Activated T-cell treated with anti-CD3 and anti-CD28 coated beads, Interleukin-2, amount 50 U/mL, for 48 hours (primary cell): ENCODE results near the gene BCAS1.
A peak's percentile ranks its signal among the peaks of the same experiment; 100 is the strongest.

Experiments
- DNase-seq, 2 experiments: peaks; one replicate each; pipeline ENCODE4 v3.0.0-alpha.2; 2020

BCAS1 gene

GRCh38 chr20:53957451-53958172 lies 112.8 kb downstream of the BCAS1 start:
- no peak for DNase-seq

- DNase-seq = no peak
Measured at GRCh38 chr20:53956013-53956715, 114.2 kb downstream of the BCAS1 start.

DNA sequence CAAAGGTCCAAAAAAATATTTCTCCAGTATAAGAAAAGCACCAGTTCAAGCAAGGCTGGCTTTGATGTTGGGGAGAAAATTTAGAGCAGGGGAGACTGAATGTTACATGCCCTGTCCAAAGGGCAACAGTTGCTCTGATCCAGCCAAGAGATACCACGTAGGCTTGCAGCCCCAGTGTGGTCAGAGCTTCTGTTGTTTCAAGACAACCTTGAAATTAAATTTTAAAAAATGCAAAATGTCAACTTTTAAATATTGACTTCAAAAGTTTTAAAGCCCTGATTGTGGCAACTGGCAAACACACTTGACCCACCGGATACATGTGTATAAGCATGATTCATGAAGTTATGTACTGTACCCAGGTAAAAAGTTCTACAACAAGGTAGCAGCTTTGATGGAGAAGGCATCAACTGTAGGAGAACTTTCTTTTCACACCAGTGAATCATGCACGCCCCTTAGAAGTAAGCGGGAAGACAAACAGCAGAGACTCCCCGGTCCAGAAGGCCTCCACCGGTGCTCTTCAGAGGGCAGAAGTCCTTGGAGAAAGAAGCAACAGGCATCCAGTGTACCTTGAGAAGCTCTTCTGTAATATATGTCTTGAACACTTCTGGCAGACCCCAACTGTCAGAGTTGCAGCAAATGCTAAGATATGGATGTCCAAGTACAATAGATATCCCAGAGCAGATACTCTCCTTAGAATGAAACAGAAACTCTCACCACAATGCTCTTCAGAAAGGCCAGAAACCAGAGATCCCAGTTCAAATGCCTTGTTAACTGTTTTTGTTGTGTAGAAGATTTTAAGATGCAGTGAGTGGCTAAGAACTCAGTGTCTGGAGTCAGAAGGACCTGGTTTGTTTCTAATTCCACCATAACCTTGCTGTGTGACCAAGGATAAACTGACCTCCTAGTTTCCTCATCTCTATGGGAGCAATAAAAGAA lies 115.4 kb downstream of the BCAS1 start:
- no peak for DNase-seq

DNA sequence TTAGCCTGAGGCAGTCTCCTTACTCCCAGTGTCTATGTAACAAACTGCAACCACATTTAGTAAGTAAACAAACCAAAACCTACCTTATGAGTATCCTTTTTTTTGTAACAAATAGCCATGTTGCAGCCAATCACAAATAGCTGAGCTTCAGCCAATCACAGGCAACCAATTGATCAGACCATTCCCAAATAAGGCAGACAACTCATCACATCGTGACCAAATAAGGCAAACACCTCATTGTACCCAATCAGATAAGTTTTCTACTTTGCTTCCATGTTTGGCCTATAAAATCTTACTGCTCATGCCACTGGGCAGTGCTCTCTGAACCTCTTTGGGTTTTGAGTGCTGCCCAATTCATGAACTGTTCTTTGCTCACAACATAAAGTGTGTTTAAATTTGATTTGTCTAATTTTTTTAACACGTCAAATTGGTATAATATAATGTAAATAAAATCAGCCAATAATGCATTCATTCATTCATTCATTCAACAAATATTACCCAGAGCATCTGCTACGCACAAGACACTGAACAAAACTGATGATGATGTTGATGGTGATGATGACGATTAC lies 117.8 kb downstream of the BCAS1 start:
- DNase-seq = no peak

DNA sequence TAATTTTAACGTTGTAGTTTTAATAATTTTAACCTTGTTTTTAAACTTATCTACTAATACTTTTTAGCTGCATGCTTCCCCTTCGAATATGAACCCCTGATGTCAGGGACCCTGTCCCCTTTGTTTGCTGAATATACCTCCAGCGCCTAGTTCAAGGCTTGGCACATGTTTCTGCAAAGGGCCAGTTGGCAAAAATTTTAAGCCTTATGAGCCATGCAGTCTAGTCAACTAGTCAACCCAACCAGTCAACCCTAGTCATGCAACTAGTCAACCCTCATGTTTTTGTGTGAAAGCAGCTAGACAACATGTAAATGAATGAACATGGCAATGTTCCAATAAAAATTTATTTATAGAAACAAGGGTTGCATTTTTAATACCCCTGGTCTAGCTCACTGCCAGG lies 119.8 kb downstream of the BCAS1 start:
- no peak for DNase-seq

GRCh38 chr20:53950031-53950430 lies 120.4 kb downstream of the BCAS1 start:
- DNase-seq = no peak

GRCh38 chr20:53949319-53949839 lies 121.0 kb downstream of the BCAS1 start:
- DNase-seq = peak; percentile 77 to 81

DNA sequence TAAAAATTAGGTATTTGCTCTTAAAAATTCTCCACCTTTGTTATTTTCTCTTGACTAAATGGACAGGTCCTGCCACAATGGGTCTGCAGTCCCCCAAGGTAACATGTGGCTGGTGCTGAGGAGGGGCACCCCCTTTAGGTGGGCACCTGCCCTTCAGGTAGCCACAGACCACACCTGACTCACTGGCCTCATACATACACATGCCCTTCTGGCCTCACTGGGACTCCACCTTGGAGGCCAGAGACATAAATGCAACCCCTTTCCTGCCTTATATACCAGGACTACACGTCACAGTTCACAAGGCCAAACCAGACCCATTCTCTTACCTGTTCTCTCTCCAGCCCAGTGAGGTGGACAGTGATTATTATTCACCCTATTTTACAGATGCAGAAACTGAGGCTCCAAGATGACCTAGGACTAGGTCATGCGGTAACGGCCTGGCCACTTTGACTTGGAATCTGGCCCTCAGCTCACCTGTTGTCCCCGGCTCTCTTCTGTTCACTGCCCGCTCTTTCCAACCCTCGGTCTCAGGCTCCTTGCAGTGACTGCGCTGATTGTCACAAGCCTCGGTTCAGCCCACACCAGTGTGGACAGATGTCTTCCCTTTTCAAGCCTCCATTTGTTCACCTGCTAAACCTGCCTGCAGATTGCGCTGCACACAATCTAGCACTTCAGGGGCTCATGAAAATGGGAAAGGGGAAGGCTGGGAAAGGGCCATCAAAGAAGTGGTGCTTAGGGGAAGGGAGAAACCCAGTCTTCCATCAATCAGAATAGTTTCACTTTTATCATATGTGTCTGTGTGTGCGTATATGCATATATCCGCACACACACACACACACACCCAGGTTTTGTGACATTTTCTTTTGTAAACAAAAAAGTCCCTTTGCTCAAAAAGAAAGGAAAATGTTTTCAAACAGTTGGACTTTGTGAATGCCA lies 121.7 kb downstream of the BCAS1 start:
- peak in 1 of 2 experiments; percentile 43 for DNase-seq

DNA sequence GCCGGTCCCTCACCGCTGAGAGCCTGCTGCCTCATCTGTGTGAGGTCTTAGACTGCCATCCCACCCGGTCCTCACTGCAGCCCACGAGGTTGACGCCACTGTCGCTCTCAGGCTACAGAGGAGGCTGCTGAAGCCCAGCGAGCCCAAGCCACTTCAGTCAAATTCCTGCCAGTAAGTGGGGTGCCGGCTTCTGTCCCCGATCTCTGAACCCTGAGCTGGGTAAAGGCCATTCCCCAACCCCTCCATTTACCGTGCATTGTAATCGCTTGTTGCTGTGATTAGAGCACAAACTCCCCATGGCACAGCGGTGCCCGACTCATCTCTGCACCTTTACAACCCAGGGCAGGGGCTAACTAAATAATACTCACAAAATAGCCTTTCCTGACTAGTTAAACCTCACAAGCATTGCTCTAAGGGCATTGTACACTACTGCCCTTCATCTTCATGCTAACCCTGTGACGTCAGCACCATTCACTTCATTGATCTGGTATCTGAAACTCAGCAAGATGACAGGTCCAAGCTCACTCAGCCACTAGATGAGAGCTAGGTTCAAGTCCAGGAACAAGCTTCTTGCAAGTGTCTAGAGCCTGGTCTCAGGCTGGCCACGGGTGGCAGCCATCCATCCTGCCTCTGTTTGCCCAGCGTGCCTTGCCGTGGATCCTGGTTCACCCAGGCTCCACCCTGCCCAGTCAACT lies 122.7 kb downstream of the BCAS1 start:
- DNase-seq = no peak

DNA sequence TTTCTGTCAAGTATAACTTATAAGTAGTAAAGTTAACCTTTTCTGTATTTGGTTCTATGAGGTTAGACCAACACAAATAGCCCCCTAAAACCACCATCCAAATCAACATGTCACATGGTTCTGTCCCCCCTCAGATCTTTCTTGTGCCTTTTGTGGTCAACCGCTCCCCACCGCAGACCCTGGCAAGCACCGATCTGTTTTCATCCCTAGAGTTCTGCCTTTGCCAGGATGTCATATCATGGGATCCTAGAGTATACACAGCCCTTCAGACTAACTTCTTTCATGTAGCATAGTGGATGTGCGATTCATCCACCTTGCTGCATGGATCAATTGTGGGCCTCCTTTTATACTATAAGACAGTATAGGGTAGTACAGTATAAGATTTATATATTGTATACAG lies 124.3 kb downstream of the BCAS1 start:
- no peak for DNase-seq

- no peak for DNase-seq
Measured at GRCh38 chr20:53945478-53945877, 124.9 kb downstream of the BCAS1 start.

GRCh38 chr20:53944796-53945195 lies 125.6 kb downstream of the BCAS1 start:
- DNase-seq = no peak

GRCh38 chr20:53943522-53944291 lies 126.7 kb downstream of the BCAS1 start:
- peak in 1 of 2 experiments; percentile 46 for DNase-seq

DNA sequence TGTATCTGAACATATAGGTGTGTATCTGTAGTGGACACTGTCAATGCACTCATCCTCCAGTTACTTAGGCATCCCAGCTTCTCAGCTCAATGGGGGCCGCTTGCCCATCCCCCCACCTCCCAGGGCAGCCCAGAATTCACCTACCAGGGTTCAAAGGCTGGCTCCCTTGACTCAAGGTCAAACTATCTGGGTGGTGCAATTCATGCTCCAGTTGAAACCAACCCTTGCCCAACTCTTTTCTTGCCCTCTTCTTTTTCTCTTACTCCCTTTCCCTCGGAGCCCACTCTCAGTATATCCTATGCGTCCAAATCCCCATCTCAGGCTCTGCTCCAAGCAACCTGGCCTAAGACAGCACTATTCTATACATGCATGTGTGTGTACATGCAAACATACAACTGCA lies 127.4 kb downstream of the BCAS1 start:
- no peak for DNase-seq

DNA sequence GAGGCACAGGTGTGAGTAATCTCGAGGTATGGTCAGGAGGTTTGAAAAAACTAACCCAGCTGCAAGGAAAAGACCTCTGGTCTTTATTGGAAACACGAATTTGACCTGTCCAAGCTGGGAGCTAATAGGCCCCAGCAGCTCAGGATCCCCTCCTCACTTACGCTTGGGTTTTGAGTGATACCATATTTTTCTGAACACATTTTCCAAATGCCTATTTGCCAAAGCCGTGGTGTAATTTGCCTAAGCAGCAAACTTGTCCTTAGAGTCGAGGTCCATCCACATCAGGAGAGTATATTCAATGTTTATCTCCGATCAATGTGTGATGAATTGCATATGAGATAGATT lies 128.0 kb downstream of the BCAS1 start:
- DNase-seq = no peak

GRCh38 chr20:53941680-53942471 lies 128.5 kb downstream of the BCAS1 start:
- DNase-seq = no peak

DNA sequence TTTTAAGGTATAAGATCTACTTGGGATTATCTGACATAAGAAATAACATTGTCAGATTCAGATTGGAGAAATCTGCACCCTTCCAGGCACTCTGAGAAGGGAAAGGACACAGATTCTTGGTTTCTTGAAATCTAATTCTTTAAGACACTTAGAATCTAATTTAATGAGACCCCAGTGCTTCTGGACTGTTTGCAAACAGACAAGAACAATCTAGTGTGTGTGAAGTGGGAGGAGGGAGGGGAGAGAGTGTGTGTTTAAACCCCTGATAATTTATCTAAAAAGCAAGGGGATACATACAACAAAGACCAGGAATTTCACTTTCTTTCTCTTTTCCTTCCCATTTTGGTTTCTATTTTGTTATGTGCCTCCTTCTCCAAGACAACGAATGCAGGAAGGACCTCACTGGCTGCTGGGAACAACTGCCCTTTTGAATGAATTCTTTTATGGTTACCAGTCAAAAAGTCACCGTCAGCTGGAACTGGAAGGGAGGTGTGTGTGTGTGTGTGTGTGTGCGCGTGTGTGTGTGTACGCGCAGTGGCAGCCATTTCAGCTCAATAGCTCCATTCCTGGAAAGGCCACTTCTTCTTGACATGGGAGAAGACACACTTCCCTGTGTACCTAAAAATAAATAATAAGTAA lies 129.4 kb downstream of the BCAS1 start:
- no peak for DNase-seq

DNA sequence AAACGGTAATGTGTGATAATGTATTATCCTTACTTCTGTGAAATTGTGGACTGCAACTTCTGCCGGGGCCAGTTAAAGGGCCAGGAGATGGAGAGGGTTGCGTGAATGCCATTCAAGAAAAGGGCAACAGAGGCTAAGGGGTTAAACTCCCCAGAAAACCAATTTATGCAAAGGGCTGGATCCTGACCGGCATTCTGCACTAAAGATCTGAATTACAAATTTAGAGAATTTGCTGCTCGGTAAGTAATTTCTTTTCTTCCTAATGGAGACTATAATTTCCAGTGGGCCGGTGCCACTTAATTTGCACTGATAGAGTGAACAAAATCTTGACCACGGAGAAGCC lies 130.1 kb downstream of the BCAS1 start:
- no peak for DNase-seq
